OCI-LY1 (cell line): Measurements from ENCODE around the gene BYSL.

ENCODE experiments used
- EZH2 ChIP-seq: fragments of 200-600 bp; sonication (generic), shearing (Covaris generic); IDR thresholded peaks from 2 replicates; pipeline ENCODE4 v1.8.0; 2017; ENCODE audit warnings: borderline replicate concordance, mixed run types, mild to moderate bottlenecking, antibody characterized with exemption, low read length, moderate library complexity, mixed read lengths
- TF ChIP-seq, protein P1 (sequence below): fragments of 200-600 bp; sonication (generic), shearing (Covaris generic); IDR thresholded peaks from 2 replicates; pipeline ENCODE4 v1.5.1; 2017; ENCODE audit warnings: mild to moderate bottlenecking, antibody characterized with exemption, low read length, moderate library complexity, mixed read lengths

DNA sequence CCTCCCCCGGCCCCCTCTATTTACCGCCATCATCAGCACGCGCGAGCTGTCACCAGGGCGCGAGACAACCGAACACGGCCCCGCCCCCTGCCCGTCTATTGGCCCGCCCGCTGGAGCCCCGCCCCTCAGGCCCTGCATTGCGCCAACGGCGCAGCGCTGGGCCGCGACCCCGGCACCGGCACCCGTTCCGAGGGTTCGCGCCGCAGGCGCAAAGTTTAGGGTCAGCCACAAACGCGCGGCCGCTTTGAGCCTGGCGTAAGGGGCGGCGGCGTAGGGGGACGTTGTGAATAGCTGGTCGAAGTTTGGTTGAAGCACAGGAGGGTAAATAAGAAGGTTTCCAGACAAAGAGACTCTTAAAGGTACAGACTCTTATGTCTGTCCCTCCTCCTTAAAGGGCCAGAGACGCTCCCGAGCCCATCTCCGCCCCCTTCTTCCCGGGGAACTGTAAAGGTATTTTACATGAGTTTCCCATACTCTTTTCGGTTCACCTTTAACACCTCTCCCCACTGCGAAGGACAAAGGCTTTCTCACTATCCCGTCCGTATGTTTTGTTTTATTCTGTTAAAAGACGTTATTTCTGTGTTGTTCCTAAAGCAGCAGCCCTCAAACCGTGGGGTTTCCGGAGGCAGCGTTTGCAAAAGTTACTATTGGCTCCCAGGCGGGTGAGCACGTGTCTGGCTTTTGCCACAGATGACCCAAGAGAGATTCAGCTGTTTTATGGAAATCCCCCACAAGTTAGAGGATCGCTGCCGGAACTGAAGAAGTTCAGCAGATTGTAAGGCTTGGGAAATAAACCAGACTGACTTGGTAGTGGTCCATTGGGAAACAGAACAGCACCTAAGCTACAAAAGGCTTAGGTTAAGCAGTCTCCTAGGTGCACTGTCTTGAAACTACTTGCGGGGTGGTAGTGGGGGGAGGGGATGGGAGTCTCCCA lies 25.7 kb upstream of the BYSL start, which contains the start of gene USP49:
- TF ChIP-seq, protein P1, sequence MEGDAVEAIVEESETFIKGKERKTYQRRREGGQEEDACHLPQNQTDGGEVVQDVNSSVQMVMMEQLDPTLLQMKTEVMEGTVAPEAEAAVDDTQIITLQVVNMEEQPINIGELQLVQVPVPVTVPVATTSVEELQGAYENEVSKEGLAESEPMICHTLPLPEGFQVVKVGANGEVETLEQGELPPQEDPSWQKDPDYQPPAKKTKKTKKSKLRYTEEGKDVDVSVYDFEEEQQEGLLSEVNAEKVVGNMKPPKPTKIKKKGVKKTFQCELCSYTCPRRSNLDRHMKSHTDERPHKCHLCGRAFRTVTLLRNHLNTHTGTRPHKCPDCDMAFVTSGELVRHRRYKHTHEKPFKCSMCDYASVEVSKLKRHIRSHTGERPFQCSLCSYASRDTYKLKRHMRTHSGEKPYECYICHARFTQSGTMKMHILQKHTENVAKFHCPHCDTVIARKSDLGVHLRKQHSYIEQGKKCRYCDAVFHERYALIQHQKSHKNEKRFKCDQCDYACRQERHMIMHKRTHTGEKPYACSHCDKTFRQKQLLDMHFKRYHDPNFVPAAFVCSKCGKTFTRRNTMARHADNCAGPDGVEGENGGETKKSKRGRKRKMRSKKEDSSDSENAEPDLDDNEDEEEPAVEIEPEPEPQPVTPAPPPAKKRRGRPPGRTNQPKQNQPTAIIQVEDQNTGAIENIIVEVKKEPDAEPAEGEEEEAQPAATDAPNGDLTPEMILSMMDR = no peak
- no peak for TF ChIP-seq EZH2
